HG02973 (cell line): ENCODE data around the gene UBE2D4.
"Not testable (repeated sequence)": the region's sequence is repeated elsewhere in the genome, so short reads cannot be mapped to it uniquely, and the experiment has no call there.

Source experiments
- ATAC-seq: cut with Tn5 transposase; IDR thresholded peaks from one replicate; pipeline ENCODE4 v1.9.1; 2021; ENCODE audit warnings: moderate library complexity; ENCODE audit not compliant: unreplicated experiment

UBE2D4 gene

DNA sequence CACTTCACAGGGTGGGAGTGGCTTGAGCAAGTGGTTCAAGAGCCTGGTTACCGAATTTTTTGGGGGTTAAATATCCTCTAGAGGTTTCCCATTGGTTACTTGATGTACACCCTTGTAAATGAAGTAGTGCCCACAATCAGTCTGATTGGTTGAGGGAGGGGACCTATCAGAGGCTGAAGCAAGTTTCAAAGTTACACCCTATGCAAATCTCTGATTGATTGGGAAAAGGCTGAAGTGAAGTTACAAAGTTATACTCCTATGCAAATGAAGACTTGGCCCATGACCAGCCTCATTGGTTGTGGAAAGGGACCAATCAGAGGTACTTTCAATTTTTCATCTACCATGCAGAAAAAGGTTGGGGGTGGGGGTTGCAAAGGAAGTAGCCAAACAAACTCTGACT is 34.7 kb downstream of the UBE2D4 start:
- ATAC-seq: no peak

DNA sequence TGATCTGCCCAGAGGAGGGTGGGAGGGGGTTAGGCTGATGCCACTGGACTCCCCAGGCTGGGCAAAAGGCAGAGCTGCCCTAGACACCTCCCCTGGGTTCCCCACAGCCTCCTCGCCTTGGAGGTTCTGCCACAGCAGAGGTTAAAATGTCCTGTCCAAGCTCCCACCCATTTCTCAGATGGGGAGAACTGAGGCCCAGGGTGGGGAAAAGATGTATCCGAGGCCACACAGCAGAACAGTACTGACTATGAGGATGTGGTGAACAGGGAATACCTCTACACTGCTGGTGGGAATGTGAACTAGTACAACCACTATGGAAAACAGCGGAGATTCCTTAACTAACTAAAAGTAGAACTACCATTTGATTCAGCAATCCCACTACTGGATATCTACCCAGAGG is 40.2 kb downstream of the UBE2D4 start:
- ATAC-seq: not testable (repeated sequence)

DNA sequence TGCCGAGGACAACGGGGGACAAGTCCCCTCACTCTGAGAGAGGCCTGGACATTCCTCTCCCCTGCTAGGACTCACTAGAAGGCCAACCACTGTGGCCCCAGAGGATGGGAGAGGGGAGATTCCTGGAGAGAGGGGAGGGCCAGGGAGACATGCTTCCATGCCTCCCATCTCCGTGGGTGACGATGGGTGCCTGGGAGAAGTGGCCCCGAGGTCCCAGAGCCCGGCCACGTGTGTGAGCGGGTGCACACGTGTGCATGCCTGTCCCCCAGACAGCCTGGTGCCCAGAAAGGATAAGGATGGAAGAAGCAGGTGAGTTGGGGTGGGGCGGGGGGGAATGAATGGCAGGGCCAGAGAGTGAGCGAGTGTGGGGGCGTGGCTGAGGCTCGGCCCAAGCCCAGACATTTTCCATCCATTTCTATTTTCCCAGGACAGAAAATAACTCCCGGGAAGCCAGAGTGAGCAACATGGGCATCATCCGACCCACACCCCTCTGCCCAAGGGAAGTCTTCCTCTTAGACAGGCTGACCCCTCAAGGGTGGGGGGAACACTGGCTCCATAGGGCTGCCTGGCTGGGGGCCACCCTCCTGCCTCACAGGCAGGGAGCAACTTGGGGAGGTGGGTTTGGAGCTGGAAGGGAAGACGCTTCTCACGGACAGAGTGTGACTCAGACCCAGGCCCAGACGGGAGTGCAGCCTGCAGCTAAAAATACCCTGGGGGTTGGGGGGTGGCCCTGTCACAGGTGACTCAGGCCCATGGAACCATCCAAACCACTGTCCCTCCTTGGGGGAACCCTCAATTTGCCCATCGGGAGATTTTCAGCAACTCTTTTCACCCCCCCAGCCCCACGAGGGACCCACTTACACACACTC is 42.2 kb downstream of the UBE2D4 start:
- ATAC-seq: not testable (repeated sequence)

DNA sequence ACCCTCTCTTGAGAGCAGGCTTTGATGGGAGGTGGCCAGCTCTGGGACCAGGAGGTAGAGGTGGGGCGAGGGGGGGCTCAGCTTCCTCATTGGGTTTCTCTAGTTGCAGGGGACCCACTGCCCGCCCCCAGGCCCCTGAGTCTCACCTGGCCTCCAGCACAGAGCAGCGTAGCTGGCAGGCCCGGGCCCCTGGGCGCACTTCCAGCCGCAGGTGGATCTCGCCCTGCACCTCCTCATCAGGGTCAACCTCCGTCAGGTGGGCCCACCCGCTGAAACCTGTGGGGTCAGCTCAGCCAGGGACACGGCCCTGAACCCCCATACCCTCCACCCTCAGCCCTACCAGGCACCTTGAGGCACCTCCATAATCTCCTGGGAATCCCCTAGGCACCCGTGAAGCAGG is 43.4 kb downstream of the UBE2D4 start:
- not testable (repeated sequence) for ATAC-seq

DNA sequence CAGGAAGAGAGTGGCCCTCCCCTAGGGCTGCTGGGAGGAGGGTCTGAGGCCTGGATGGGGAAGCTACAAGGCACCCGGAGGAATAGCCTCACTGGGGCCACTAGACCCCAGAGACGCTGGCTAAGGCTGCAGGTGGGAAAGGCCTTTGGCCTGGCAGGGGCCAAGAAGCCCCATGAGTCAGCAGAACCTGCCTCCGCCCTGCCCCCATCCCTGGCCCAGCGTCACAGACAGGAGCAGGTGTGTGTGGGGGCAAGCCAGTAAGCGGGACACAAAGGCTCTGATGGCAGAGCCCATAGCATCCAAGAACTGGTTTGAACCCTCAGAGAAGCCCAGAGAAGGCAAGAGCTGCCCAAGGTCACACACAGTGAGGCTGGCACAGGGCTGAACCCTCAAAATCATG is 44.5 kb downstream of the UBE2D4 start:
- not testable (repeated sequence) for ATAC-seq

DNA sequence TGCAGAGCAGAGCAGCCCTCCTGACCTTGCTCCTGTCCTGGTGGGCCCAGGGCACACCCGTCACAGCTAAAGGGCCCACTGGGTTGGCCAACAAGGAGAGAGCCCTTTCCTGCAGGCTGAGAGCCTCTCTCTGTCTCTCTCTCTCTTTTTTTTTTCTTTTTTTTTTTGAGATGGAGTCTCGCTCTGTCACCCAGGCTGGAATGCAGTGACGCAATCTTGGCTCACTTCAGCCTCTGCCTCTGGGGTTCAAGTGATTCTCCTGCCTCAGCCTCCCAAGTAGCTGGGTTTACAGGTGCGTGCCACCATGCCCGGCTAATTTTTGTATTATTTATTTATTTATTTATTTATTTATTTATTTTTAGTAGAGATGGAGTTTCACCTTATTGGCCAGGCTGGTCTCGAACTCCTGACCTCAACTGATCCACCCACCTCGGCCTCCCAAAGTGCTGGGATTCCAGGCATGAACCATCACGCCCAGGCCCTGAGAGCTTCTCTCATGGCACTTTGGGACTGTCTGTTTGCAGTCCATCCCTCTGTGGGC is 47.9 kb downstream of the UBE2D4 start:
- not testable (repeated sequence) for ATAC-seq

DNA sequence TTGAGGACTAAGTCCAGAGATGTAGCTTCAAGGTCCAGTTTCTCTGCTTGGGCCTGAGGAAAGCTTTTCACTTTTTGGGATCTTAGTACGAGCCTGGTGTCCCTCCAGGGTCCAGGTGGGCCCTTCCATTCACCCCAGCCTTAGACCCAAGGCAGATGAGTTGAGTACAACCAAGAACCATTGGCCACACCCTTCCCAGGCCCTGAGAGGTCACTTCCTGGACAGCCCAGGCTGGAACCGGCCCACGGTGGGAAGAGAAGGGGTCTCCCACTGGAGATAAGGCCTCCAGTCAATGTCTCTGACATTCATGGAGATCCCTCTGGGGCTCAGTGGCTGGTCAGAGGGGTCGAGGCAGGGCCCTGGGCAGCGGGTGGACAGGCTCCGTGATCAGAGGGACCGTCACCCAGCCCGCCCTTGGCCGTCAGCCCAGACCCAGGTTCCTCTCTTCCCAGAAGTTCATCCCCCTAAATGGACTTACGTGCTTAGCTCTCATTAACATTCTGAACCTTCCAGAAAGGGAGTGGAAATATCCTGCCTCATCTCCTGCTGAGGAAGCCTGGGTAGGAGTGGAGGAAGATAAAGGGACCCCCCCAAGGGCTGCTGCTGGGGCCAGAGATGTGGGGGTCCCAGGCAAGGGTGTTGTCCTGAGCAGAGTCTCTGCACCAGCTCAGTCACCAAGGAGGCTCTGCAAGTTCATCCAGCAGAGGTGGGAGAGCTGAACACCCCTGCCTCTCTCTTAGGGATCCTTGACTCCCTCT is 48.7 kb downstream of the UBE2D4 start:
- not testable (repeated sequence) for ATAC-seq

DNA sequence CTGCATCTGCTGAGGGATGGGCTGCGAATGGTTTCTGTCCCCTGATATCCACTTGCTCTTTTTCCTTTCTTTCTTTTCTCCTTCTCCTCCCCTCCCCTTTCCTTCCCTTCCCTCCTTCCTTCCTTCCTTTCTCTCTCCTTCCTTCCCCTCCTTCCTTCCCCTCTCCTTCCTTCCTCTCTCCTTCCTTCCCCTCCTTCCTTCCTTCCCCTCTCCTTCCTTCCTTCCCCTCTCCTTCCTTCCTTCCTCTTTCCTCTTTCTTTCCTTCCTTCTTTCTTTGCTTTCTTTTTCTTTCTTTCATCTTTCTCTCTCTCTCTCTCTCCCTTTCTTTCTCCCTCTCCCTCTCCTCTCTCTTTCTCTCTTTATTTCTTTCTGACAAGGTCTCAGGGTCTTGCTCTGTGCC is 51.3 kb downstream of the UBE2D4 start:
- no peak for ATAC-seq

DNA sequence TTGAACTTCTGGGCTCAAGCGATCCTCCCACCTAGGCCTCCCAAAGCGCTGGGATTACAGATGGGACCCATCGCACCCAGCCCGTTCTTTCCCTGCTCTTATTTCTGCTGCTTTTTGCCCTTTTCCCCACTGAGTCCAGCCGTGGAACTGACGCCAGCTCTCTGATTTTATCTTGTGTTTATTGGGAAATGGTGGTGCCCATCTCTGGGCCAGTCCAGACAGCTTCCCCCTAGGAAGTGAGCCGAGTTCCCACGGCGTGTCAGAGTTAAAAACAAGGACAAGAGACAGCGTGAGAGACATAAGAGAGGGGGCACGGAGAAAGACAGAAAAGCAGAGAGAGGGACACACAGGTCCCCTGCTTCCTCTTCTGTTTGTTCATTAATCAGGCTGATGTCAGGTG is 51.9 kb downstream of the UBE2D4 start:
- ATAC-seq: not testable (repeated sequence)

DNA sequence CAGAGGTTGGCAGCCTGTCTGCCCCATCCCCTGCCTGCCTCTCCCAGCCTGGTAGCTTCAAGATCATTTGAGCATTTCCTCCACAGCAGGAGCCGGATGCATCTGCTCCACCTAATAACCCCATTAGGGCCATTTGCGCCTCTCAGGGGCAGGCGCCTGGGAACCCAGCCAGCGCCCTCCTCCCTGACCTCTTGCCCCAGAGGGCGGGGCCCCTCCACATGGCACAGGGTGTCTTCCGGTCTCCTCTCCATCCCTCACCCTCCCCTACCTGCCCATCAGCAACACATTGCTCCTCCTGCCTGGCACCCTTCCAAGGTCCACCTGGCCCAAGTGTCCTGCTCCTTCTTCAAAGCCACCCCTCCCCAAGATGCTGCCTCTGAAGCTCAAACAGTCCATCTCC is 56.6 kb downstream of the UBE2D4 start:
- not testable (repeated sequence) for ATAC-seq

DNA sequence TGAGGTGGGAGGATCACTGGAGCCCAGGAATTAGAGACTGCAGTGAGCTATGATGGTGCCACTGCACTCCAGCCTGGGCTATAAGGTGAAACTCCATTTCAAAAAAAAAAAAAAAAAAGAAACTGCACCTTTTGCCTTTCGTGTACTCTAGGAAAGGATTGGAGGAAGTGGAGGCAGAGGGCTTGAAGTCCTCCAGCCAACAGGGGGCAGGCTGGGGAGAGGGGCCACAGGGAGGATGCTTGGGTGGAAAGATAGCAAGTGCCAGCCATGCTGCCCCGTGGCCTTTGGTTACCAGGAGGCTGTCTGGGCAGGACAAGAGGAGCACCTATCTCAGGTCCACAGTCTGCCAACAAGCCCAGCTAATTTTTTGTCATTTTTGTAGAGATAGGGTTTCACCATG is 57.5 kb downstream of the UBE2D4 start:
- ATAC-seq: not testable (repeated sequence)

DNA sequence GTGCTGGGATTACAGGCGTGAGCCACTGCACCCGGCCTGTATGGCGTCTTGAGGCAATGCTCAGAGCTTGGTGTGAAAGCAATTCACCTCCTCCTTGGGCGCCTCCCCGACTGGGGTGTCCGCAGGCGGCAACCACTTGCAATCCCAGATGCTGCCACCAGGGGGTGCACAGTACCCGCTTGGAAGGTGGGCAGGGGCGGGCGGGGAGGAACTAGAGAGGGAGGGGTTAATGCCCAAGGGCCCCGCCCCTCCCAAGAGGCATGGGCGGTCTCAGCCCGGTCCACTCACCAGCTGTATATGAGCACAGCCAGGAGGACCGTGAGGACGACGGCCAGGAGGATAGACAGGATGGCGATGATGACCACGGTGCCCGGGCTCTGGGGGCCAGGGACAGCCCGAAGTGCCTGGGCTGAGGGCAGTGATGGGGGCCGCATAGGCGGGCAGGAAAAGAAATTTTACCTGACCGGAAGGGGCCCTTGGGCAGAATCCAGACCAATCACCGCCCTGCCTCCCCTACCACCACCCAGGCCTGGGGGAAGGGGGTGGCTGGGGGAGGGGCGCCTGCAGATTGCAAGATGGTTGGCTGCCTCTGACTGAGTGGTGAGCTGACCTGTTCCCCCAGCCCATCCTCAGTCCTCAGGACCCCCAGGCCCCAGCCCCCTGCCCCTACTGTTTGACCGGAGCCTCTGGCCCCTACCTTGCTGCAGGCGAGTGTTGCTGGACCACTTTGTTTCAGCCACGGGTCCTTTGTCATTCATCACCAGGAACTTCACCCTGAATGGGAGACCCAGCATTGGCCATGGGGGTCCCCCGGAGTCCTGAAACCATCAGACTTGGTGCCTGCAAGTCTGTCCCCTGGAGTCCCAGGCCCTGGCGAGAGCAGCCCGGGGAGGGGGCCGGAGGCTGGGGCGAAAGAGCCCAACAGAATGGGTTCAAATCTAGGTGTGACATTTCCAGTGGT is 59.9 kb downstream of the UBE2D4 start:
- peak; percentile 42 for ATAC-seq

DNA sequence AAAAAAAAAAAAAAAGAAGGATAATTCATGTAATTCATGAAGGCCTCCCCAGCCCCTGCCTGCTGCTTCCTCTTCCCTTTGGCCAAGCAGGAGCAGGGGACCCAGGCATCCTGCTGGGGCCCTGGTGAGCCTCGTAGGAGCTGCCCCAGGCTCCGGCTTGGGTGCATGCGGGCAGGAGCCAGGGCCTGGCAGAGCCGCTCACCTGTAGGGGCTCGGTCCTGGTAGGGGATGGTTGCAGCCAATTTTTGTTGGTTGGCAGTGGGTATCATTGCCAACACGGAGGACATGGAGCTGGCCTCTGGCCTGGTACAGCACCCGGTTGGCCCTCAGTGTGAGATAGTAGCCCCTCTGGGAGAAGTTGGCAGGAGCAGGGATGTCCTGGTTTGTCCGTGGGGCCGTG is 61.2 kb downstream of the UBE2D4 start:
- not testable (repeated sequence) for ATAC-seq

DNA sequence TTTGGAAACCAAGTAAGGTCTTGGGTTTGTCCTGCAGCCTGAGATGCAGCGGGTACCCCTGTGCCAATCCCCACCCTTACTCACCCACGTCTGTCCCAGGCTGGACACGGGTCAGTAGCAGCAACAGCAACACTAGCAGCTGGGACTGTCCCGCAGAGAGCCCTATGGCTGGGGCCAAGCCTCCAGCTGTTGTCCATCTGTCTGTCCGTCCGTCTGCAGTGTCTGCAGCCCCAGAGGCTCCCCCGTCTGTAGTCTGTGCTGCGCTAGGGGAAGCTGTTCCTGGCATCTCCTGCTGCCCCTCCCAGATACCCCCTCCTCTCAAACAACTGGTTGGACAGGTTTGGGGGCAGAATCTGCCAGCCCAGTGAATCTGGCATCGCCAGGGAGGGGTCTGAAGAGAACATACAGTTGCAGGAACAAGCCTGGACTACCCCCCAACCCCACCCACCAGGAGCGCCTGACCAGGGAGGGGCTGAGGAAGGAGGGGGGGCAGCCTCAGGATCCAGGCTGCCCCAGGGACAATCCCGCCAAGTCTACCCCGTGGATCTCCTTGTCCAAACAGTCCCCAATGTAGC is 63.9 kb downstream of the UBE2D4 start:
- ATAC-seq: not testable (repeated sequence)

DNA sequence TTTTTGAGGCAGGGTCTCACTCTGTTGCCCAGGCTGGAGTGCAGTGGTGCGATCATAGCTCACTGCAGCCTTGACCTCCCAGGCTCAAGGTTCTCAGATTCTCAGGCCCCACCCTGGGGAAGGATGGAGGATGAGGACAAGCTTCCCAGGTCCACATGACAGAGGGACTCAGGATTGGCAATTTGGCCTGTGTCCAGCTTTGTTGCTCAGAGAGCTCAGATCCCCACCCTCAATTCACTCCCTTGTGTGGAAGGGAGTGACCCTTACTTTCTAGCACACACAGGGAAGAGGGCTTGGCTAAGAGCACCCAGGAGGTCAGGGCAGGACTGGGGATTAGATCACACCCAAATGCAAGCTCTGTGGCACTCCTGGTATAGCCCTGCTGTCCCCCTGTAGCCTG is 64.6 kb downstream of the UBE2D4 start:
- ATAC-seq: not testable (repeated sequence)

DNA sequence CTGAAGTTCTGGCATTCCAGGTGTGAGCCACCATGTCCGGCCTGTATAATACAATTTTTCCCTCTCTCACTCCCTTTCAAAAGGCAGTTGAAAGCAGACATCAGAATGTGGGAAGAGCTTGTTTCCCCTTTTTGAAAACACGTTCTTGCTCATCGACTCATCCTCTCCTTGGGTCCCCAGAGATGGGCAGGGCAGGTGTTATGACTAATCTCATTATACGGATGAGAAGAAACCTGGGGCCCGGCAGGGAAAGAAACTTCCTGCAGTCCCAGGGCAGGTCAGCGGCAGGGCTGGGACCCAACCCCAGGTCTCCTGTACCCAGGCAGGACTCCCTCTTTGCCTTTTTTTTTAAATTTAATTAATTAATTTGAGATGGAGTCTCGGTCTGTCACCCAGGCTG is 66.7 kb downstream of the UBE2D4 start:
- peak; percentile 79 for ATAC-seq

DNA sequence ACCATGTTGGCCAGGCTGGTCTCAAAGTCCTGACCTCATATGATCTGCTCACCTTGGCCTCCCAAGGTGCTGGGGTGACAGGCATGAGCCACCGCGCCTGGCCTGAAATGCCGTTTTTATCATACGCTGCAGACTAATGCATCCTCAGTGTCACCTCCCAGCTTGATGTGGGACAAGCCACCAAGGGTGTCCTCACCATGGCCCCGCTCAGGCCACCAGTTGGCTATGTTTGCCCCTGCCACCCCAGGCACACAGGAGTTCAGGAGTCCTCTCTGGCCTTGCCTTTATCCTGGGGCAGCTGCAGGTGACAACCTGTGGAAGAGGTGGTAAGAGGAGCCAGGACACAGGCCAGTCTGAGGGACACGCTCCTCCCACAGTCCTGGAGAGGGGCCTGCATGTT is 68.4 kb downstream of the UBE2D4 start:
- ATAC-seq: not testable (repeated sequence)

DNA sequence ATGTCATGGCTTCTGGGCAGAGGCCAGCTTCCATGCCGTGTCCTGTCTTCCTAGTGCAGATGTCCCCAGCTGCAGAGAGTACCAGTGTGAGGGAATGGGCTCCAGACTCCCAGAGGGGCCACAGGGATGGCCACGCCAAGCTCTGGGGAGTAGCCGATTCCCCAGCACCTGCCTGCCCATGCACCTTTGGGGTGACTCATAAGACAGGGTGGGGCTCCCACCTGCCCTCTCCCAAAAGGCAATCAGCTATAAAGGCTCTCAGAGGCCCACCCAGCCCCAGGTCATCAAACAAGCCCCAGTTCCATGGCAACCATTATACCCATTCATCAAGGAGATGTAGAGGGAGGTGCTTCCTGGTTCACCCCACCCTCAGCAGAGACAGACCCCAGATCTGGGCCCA is 71.3 kb downstream of the UBE2D4 start, which contains the start of gene SPDYE1:
SPDYE1 (plus strand) TSS at position 366 of the 400 bp plus-strand sequence. CDS start 2,053 bp downstream, outside the sequence.
- not testable (repeated sequence) for ATAC-seq
